GM12878 (cell line): ENCODE measurements around the gene P2RX2. TPM values are rescaled to one million over a fixed set of nuclear protein-coding genes. Genes with fewer than 3 reads are reported as not detected.

Experiments used
- ATAC-seq: fragments of 200-7000 bp; cut with Tn5 transposase; 3 replicates; pipeline ENCODE4 v1.9.1; 2020; ENCODE audit warnings: mild to moderate bottlenecking, moderate library complexity
- BruUV-seq: library from RNA; stranded (reverse); fragments of 400-500 nt; replicated peaks from 2 replicates; lab custom pipeline; 2021; lab: Mats Ljungman, UMichigan
- CTCF ChIA-PET: fragments of 300-600 bp; sonication (Branson Sonifier 250); formaldehyde crosslinking; extraction: SDS; loops from one replicate; lab custom pipeline; 2021; ENCODE audit warnings: inconsistent platforms; lab: Yijun Ruan, JAX
- POLR2A ChIA-PET: fragments of 350-600 bp; formaldehyde crosslinking; extraction: SDS; loops from one replicate; lab custom pipeline; 2021; ENCODE audit warnings: inconsistent platforms; lab: Charles Lee
- RAD21 ChIA-PET: fragments of 300-600 bp; sonication (Branson Sonifier 250); formaldehyde crosslinking; loops from one replicate; lab custom pipeline; 2023; ENCODE audit warnings: antibody characterized with exemption; ENCODE audit not compliant: unreplicated experiment; lab: Charles Lee
- SMC1A ChIA-PET: fragments of 300-600 bp; sonication (Branson Sonifier 250); formaldehyde crosslinking; loops from one replicate; lab custom pipeline; 2023; ENCODE audit not compliant: unreplicated experiment, uncharacterized antibody; lab: Charles Lee
- DNase-seq: peaks from one replicate; pipeline ENCODE4 v3.0.0-alpha.2; 2011; ENCODE audit warnings: low read depth, low spot score
- FAIRE-seq: peaks from 3 replicates; lab custom pipeline; 2011; peaks lifted over from hg19 to GRCh38; lab: Jason Lieb, UNC
- H2AFZ ChIP-seq: 2 replicates; pipeline ENCODE4 v1.6.0; 2011; ENCODE audit warnings: low read depth, low read length, control low read depth; ENCODE audit not compliant: control insufficient read depth
- H3K27ac ChIP-seq: 2 replicates; pipeline ENCODE4 v1.5.1; 2011; ENCODE audit warnings: control low read depth; ENCODE audit not compliant: control insufficient read depth, insufficient read depth
- H3K27me3 ChIP-seq, 2 experiments: replicated peaks in 1 of 2; 2 replicates each; pipeline versions ENCODE4 v1.6.0 to v1.6.1; 2011; ENCODE audit warnings: low read length in 1 of 2; ENCODE audit not compliant: control insufficient read depth in 2 of 2, insufficient read depth in 2 of 2
- H3K36me3 ChIP-seq, 2 experiments: 2 replicates each; pipeline ENCODE4 v1.5.1; 2011; ENCODE audit warnings: low read length in 1 of 2; ENCODE audit not compliant: control insufficient read depth in 2 of 2, insufficient read depth in 2 of 2
- H3K4me1 ChIP-seq: 2 replicates; pipeline ENCODE4 v1.6.1; 2011; ENCODE audit warnings: mild to moderate bottlenecking, low read length, moderate library complexity, mixed read lengths; ENCODE audit not compliant: control insufficient read depth, insufficient read depth
- H3K4me2 ChIP-seq: 2 replicates; pipeline ENCODE4 v1.6.0; 2011; ENCODE audit warnings: control low read depth; ENCODE audit not compliant: control insufficient read depth, insufficient read depth
- H3K4me3 ChIP-seq: fragments of 200-600 bp; sonication (generic); 2 replicates; pipeline ENCODE4 v1.5.1; 2016
- H3K79me2 ChIP-seq: 2 replicates; pipeline ENCODE4 v1.6.0; 2011; ENCODE audit warnings: low read length; ENCODE audit not compliant: control insufficient read depth, insufficient read depth
- H3K9ac ChIP-seq: 2 replicates; pipeline ENCODE4 v1.8.0; 2011; ENCODE audit warnings: low read length, control low read depth, mixed read lengths; ENCODE audit not compliant: control insufficient read depth, insufficient read depth
- H3K9me3 ChIP-seq: replicated peaks from 3 replicates; pipeline ENCODE4 v1.5.1; 2011; ENCODE audit warnings: mild to moderate bottlenecking, low read length; ENCODE audit not compliant: control insufficient read depth, insufficient read depth
- H4K20me1 ChIP-seq: 2 replicates; pipeline ENCODE4 v1.6.0; 2011; ENCODE audit not compliant: control insufficient read depth, insufficient read depth
- BACH1 ChIP-seq: fragments of 450-650 bp; IDR thresholded peaks from 2 replicates; pipeline ENCODE4 v1.6.1; 2017; ENCODE audit warnings: mild to moderate bottlenecking, borderline replicate concordance
- BCL11A ChIP-seq: IDR thresholded peaks from 2 replicates; pipeline ENCODE4 v1.6.1; 2011; ENCODE audit warnings: low read depth, low read length
- CBFB ChIP-seq: IDR thresholded peaks from 2 replicates; pipeline ENCODE4 v1.6.1; 2016; ENCODE audit warnings: antibody characterized with exemption, low read depth
- EZH2 ChIP-seq: IDR thresholded peaks from 2 replicates; pipeline ENCODE4 v1.6.1; 2012; ENCODE audit warnings: low read depth, mild to moderate bottlenecking, control low read depth, inconsistent platforms, low read length, borderline replicate concordance; ENCODE audit not compliant: control insufficient read depth
- HDGF ChIP-seq: fragments of 450-650 bp; IDR thresholded peaks from 2 replicates; pipeline ENCODE4 v1.6.1; 2016; ENCODE audit warnings: antibody characterized with exemption
- JUNB ChIP-seq: IDR thresholded peaks from 2 replicates; pipeline ENCODE4 v1.6.1; 2016; ENCODE audit warnings: antibody characterized with exemption, mild to moderate bottlenecking
- NR2F1 ChIP-seq: fragments of 450-650 bp; conservative IDR thresholded peaks from 2 replicates; pipeline ENCODE4 v1.6.1; 2017; ENCODE audit warnings: mild to moderate bottlenecking
- POLR2A ChIP-seq: IDR thresholded peaks from 2 replicates; pipeline ENCODE4 v1.6.1; 2011; ENCODE audit warnings: low read depth, mild to moderate bottlenecking, low read length
- WGBS: methylation state at CpG from one replicate; pipeline ENCODE4 v1.1.6; 2016; ENCODE audit warnings: low lambda C conversion rate; ENCODE audit not compliant: insufficient replicate concordance, insufficient coverage; ENCODE audit errors: missing lambda C conversion rate; 5-methylcytosine and 5-hydroxymethylcytosine counted together
- in situ Hi-C: fragments of 300-500 bp; cut with MboI; formaldehyde crosslinking; loops from 9 replicates; pipeline ENCODE4 v1.14.3; 2018; ENCODE audit warnings: mixed read lengths
- intact Hi-C: fragments of 100-400 bp; cut with micrococcal nuclease; formaldehyde crosslinking; loops from one replicate; pipeline ENCODE4 v1.14.2; 2022; ENCODE audit not compliant: unreplicated experiment
- polyA plus RNA-seq, 11 experiments: library from polyadenylated mRNA; depleted of rRNA in 4 of 11; unstranded in 6 of 11; stranded (reverse) in 5 of 11; fragments of >200 nt; fragmentation: Nextera tagmentation in 4 of 11; fragmentation: Illumina TruSeq in 1 of 11; extraction: Ambion mirVana in 4 of 11; extraction: Trizol in 1 of 11; gene quantifications; 1 replicate in 1 of 11; 2 replicates in 10 of 11; pipeline versions ENCODE4 v1.2.1 to v1.2.3, GENCODE V29; 2011 to 2016; ENCODE audit warnings: inconsistent platforms in 2 of 11, missing spikeins in 2 of 11, low read depth in 1 of 11
- total RNA-seq, 4 experiments: library from RNA; depleted of rRNA in 3 of 4; stranded (reverse); fragments of >200 nt in 3 of 4; fragmentation: Illumina TruSeq in 1 of 4; extraction: Trizol in 1 of 4; gene quantifications; 2 replicates each; pipeline versions ENCODE4 v1.2.1 to v1.2.3, GENCODE V29; 2013 to 2021

P2RX2 gene
- total and polyA plus RNA-seq, 10 of the 15 experiments (the other 5 are each of a cell fraction or from before 2014, with no cell fraction given), result not detected

- TF ChIP-seq JUNB (no peak), BCL11A (no peak)
- TF ChIP-seq, all 136 proteins: peak for 0
These were observed 41.5 kb downstream of the P2RX2 start (continued) for GRCh38 chr12:132660052-132660451.

GRCh38 chr12:132660996-132661395, 42.4 kb downstream of the P2RX2 start:
- Histone ChIP-seq H3K4me2 (no peak overlapping the region), H2AFZ (no peak overlapping the region), H4K20me1 (no peaks in the 10 kb centered on the region), H3K79me2 (no peaks in the 10 kb centered on the region), H3K9ac (no peak overlapping the region), H3K4me1 (no peaks in the 10 kb centered on the region), H3K27me3 (no peaks in the 10 kb centered on the region), H3K36me3 (peaks cover 33 to 52% of the 10 kb centered on the region in 2 experiments; a peak in 3 of 4 replicates), H3K27ac (no peak overlapping the region), H3K9me3 (no peaks in the 10 kb centered on the region), H3K4me3 (no peak overlapping the region)
- POLR2A ChIA-PET, result no interaction called here
- ATAC-seq (no peak), DNase-seq (no peak), FAIRE-seq (no peak)
- RAD21 ChIA-PET, result no interaction called here
- TF ChIP-seq POLR2A, result 0 out of 2 replicates have a peak, but pooled peaks have one; percentile 5
- no peak for TF ChIP-seq EZH2
- intact Hi-C loops (no loop called here), in situ Hi-C loops (no loop called here)
- 98% methylated on average over 11 of the region's 11 CpGs for WGBS
- TSS peak; percentile 29 for BruUV-seq
- CTCF ChIA-PET, result no interaction called here
- SMC1A ChIA-PET, result no interaction called here

GRCh38 chr12:132661972-132662371, 43.4 kb downstream of the P2RX2 start:
- TF ChIP-seq EZH2 (no peak), BACH1 (no peak), CBFB (no peak), HDGF (no peak), NR2F1 (no peak)
- H3K27ac ChIP-seq, result no peak overlapping the region
- in situ Hi-C loops (no loop called here), intact Hi-C loops (no loop called here)
- H3K79me2 ChIP-seq, result no peaks in the 10 kb centered on the region
- no peak overlapping the region for H3K9ac ChIP-seq
- ChIA-PET SMC1A (no interaction called here), POLR2A (no interaction called here), CTCF (no interaction called here), RAD21 (no interaction called here)
- 36% methylated on average over 5 of the region's 5 CpGs for WGBS
- ATAC-seq (no peak), FAIRE-seq (no peak), DNase-seq (no peak)
- no peak overlapping the region for H3K4me2 ChIP-seq
- H3K27me3 ChIP-seq, result no peaks in the 10 kb centered on the region
- H3K4me3 ChIP-seq, result no peak overlapping the region
- H2AFZ ChIP-seq, result no peak overlapping the region
- BruUV-seq, result no TSS peak
- H3K4me1 ChIP-seq, result no peaks in the 10 kb centered on the region
- H4K20me1 ChIP-seq, result no peaks in the 10 kb centered on the region
- H3K36me3 ChIP-seq, result peaks cover 38 to 48% of the 10 kb centered on the region in 2 experiments; a peak in 3 of 4 replicates
- no peaks in the 10 kb centered on the region for H3K9me3 ChIP-seq
